Stimulated activated CD8-positive, alpha-beta memory T cell treated with anti-CD3 and anti-CD28 coated beads, Interleukin-15, amount 100 ng/mL, for 24 hours (primary cell): ENCODE measurements around the gene ANKRD33.

Experiments used
- DNase-seq: peaks from one replicate; pipeline ENCODE4 v3.0.0-alpha.2; 2020; ENCODE audit warnings: low read depth

The ANKRD33 gene

GRCh38 chr12:51887476-51888315 lies at the start of gene ANKRD33:
Gene ANKRD33, plus strand, starts transcription at chr12:51888103. Its CDS starts 84 bp downstream, at chr12:51888187.
- DNase-seq, result no peak

- no peak for DNase-seq
These were observed 49.1 kb upstream of the ANKRD33 start for GRCh38 chr12:51838762-51839161.

- no peak for DNase-seq
These were observed 48.5 kb upstream of the ANKRD33 start for GRCh38 chr12:51839310-51839947.

GRCh38 chr12:51840966-51841365 lies 46.9 kb upstream of the ANKRD33 start:
- no peak for DNase-seq

GRCh38 chr12:51841727-51842126 lies 46.2 kb upstream of the ANKRD33 start:
- DNase-seq, result no peak

GRCh38 chr12:51844854-51845253 lies 43.0 kb upstream of the ANKRD33 start:
- no peak for DNase-seq

GRCh38 chr12:51845482-51845881 lies 42.4 kb upstream of the ANKRD33 start:
- DNase-seq, result no peak

GRCh38 chr12:51846271-51846691 lies 41.6 kb upstream of the ANKRD33 start:
- no peak for DNase-seq

GRCh38 chr12:51846911-51847642 lies 40.8 kb upstream of the ANKRD33 start:
- peak; percentile 25 for DNase-seq

GRCh38 chr12:51847643-51848325 lies 40.1 kb upstream of the ANKRD33 start:
- DNase-seq, result no peak

GRCh38 chr12:51848326-51848727 lies 39.6 kb upstream of the ANKRD33 start, which contains the start of gene FIGNL2:
Gene FIGNL2, minus strand, starts transcription at chr12:51848718. Its CDS starts 26,305 bp downstream, at chr12:51822413.
- DNase-seq, result no peak

- DNase-seq, result no peak
These were observed 38.8 kb upstream of the ANKRD33 start for GRCh38 chr12:51848841-51849735.

- DNase-seq, result no peak
These were observed 37.6 kb upstream of the ANKRD33 start for GRCh38 chr12:51850081-51850964.

- DNase-seq, result no peak
These were observed 37.0 kb upstream of the ANKRD33 start for GRCh38 chr12:51850965-51851299.

- DNase-seq, result no peak
These were observed 36.3 kb upstream of the ANKRD33 start for GRCh38 chr12:51851413-51852124.

- no peak for DNase-seq
These were observed 35.3 kb upstream of the ANKRD33 start for GRCh38 chr12:51852404-51853137.

GRCh38 chr12:51855586-51856428 lies 32.1 kb upstream of the ANKRD33 start:
- no peak for DNase-seq

GRCh38 chr12:51860986-51861385 lies 26.9 kb upstream of the ANKRD33 start:
- DNase-seq, result no peak
